Measurements from ENCODE around the gene KLHDC10.
A peak's percentile ranks its signal among the peaks of the same experiment; 100 is the strongest.
"Not testable (repeated sequence)": the region's sequence is repeated elsewhere in the genome, so short reads cannot be mapped to it uniquely, and the experiment has no call there.

KLHDC10 gene

DNA sequence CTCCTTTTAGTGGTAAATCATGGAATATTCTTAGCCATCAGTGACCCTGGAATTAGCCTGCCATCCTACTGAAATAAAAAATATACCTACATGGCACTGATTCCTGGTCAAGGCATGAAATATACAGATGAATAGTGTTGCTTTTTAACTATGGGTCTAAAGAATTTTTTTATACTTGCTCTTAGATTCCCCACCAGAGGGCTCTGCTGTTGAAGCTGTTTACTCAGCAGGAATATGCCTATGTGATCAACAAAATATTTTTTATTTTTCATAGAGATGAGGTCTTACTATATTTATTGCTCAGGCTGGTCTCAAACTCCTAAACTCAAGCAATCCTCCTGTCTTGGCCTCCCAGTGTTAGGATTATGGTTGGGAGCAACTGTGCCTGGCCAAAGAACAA is 32.6 kb upstream of the KLHDC10 start:
- H3K4me3 ChIP-seq (replicated peaks; ENCODE audit: low read depth, low read length), result no peak overlapping the region
- TF ChIP-seq, protein P1, sequence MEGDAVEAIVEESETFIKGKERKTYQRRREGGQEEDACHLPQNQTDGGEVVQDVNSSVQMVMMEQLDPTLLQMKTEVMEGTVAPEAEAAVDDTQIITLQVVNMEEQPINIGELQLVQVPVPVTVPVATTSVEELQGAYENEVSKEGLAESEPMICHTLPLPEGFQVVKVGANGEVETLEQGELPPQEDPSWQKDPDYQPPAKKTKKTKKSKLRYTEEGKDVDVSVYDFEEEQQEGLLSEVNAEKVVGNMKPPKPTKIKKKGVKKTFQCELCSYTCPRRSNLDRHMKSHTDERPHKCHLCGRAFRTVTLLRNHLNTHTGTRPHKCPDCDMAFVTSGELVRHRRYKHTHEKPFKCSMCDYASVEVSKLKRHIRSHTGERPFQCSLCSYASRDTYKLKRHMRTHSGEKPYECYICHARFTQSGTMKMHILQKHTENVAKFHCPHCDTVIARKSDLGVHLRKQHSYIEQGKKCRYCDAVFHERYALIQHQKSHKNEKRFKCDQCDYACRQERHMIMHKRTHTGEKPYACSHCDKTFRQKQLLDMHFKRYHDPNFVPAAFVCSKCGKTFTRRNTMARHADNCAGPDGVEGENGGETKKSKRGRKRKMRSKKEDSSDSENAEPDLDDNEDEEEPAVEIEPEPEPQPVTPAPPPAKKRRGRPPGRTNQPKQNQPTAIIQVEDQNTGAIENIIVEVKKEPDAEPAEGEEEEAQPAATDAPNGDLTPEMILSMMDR (IDR thresholded peaks at IDR 0.05; ENCODE audit: low read depth, low read length, missing control alignments), result no peak
- DNase-seq (ENCODE audit: extremely low read depth, low read depth), result no peak

DNA sequence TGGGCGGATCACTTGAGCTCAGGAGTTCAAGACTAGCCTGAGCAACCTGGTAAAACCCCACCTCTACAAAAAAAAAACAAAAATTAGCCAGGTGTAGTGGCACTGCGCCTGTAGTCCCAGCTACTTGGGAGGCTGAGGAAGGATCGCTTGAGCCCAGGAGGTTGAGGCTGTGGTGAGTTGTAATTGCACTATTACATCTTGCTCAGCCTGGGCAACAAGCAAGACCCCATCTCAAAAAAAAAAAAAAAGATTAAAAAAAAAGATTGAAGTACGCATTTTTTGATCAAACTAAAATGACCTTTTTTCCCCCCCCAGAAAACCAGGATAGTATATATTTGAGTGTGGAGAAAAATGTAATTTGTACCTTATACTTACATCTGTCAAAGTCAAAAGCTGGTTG is 29.8 kb upstream of the KLHDC10 start:
- no peak for DNase-seq (ENCODE audit: extremely low read depth, low read depth)
- TF ChIP-seq, protein P1 (IDR thresholded peaks at IDR 0.05; ENCODE audit: low read depth, low read length, missing control alignments), result no peak
- no peak overlapping the region for H3K4me3 ChIP-seq (replicated peaks; ENCODE audit: low read depth, low read length)

DNA sequence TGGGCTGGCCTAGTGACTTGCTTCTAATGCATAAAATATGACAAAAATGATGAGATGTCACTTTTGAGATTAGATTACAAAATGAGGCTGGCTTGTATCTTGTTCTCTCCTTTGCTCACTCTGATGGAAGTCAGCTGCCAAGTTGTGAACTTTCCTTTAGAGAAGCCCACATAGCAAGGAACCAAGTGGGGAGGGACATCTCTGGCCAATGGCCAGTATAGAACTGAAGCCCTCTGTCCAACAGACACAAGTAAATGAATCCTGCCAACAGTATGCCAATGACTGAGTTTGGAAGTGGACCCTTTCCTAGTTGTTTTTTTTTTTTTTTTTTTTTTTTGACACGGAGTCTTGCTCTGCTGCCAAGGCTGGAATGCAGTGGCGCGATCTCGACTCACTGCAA is 22.5 kb upstream of the KLHDC10 start:
- no peak overlapping the region for H3K4me3 ChIP-seq (replicated peaks; ENCODE audit: low read depth, low read length)
- TF ChIP-seq, protein P1 (IDR thresholded peaks at IDR 0.05; ENCODE audit: low read depth, low read length, missing control alignments), result no peak
- no peak for DNase-seq (ENCODE audit: extremely low read depth, low read depth)

DNA sequence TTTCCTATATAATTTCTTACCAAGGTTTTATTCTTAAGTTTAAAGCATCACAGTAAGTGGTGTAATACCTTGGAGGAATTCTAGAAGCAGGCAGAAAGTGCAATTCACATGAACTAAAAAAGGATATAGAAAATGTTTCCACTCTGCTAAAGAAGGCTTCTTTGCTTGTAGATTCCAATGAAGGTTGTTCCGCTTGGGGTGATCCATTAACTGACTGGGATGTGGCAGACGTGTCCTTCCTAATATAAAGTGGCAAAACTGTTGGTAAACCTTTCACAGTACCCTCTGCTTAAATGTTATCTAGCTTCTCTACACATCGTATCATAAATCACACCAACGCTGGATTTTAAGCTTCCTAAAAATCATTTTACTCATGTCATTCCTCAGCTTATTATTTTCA is 21.4 kb upstream of the KLHDC10 start:
- DNase-seq (ENCODE audit: extremely low read depth, low read depth), result no peak
- H3K4me3 ChIP-seq (replicated peaks; ENCODE audit: low read depth, low read length), result no peak overlapping the region
- TF ChIP-seq, protein P1 (IDR thresholded peaks at IDR 0.05; ENCODE audit: low read depth, low read length, missing control alignments), result no peak

DNA sequence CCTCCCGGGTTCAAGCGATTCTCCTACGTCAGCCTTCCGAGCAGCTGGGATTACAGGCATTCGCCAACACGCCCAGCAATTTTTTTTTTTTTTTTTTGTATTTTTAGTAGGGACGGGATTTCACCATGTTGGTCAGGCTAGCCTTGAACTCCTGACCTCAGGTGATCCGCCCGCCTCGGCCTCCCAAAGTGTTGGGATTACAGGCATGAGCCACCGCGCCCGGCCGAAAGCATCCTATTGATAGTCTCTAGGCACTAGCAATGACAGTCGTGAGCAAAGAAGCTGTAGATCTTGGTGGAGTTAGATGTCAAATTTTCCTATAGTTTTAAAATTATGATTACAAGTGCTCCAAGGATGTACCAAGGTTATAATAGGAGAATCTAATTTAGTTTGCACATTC is 18.1 kb upstream of the KLHDC10 start:
- not testable (repeated sequence) for H3K4me3 ChIP-seq (replicated peaks; ENCODE audit: low read depth, low read length); DNase-seq (ENCODE audit: extremely low read depth, low read depth)

DNA sequence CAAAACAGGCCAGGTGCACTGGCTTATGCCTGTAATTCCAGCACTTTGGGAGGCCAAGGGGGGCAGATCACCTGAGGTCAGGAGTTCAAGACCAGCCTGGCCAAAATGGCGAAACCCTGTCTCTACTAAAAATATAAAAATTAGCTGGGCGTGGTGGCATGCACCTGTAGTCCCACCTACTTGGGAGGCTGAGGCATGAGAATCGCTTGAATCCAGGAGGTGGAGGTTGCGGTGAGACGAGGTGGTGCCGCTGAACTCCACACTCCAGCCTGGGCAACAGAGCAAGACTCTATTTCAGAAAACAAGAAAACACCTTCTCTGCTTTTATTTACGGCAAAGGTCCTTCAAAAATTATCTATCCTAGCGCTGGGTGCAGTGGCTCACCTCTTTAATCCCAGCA is 15.1 kb upstream of the KLHDC10 start:
- DNase-seq (ENCODE audit: extremely low read depth, low read depth); H3K4me3 ChIP-seq (replicated peaks; ENCODE audit: low read depth, low read length): not testable (repeated sequence)

DNA sequence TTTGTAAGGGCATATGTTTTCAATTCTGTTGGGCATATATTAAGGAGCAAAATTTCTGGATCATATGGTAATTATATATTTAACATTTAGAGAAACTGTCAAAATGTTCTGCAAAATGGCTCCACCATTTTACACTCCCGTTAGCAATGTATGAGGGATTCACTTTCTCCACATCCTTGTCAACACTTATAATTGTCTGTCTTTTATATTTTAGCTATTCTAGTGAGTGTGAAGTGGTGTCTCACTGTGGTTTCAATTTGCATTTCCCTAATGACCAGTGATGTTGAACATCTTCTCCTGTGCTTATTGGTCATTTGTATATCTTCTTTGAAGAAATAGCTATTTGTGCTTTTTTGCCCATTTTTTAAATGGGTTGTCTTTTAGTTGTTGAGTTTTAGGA is 8.1 kb upstream of the KLHDC10 start:
- no peak for DNase-seq (ENCODE audit: extremely low read depth, low read depth)
- TF ChIP-seq, protein P1 (IDR thresholded peaks at IDR 0.05; ENCODE audit: low read depth, low read length, missing control alignments), result no peak
- no peak overlapping the region for H3K4me3 ChIP-seq (replicated peaks; ENCODE audit: low read depth, low read length)

DNA sequence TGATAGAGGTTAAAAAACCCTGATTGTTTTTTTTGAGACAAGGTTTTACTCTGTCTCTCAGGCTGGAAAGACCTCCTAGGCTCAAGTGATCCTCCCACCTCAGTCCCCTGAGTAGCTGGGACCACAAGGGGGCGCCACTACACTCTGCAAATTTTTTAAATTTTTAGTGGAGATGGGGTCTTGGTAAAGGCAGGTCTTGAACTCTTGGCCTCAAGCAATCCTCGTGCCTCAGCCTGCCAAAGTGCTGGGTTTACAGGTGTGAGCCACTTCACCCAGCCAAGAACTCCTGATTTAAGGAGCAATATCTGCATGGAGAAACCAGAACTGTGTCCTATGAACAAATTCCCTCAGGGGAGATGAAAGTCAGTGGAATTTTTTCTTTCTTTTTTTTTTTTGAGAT is 7.3 kb upstream of the KLHDC10 start:
- TF ChIP-seq, protein P1 (IDR thresholded peaks at IDR 0.05; ENCODE audit: low read depth, low read length, missing control alignments), result peak; percentile 87
- peak; percentile 21 for DNase-seq (ENCODE audit: extremely low read depth, low read depth)
- H3K4me3 ChIP-seq (replicated peaks; ENCODE audit: low read depth, low read length), result no peak overlapping the region

DNA sequence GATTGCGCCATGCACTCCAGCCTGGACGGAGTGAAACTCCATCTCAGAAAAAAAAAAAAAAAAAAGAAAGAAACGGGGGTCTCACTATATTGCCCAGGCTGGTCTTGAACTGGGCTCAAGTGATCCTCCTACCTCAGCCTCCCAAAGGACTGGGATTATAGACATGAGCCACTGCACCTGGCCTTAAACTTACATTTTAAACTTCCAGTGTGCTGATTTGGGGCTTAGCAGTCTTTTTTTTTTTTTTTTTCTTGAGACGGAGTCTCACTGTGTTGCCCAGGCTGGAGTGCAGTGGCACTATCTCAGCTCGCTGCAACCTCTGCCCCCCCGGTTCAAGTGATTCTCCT is 5.8 kb upstream of the KLHDC10 start:
- H3K4me3 ChIP-seq (replicated peaks; ENCODE audit: low read depth, low read length); DNase-seq (ENCODE audit: extremely low read depth, low read depth): not testable (repeated sequence)

Measured in HFF-Myc (cell line).